Choroid plexus epithelial cell (primary cell): ENCODE measurements around the gene LAMC1.
"Not testable (repeated sequence)": the region's sequence is repeated elsewhere in the genome, so short reads cannot be mapped to it uniquely, and the experiment has no call there.

Experiments
- DNase-seq: peaks from one replicate; pipeline ENCODE4 v3.0.0-alpha.2; 2010; ENCODE audit warnings: low read depth
- H3K4me3 ChIP-seq: 2 replicates; pipeline ENCODE4 v1.5.1; 2011; ENCODE audit warnings: low read depth, mild to moderate bottlenecking, control low read depth, low read length, moderate library complexity
- CTCF ChIP-seq: conservative IDR thresholded peaks from 2 replicates; pipeline ENCODE4 v1.5.1; 2011; ENCODE audit warnings: low read depth, mild to moderate bottlenecking, control low read depth, inconsistent platforms, low read length, moderate library complexity

LAMC1 gene

DNA sequence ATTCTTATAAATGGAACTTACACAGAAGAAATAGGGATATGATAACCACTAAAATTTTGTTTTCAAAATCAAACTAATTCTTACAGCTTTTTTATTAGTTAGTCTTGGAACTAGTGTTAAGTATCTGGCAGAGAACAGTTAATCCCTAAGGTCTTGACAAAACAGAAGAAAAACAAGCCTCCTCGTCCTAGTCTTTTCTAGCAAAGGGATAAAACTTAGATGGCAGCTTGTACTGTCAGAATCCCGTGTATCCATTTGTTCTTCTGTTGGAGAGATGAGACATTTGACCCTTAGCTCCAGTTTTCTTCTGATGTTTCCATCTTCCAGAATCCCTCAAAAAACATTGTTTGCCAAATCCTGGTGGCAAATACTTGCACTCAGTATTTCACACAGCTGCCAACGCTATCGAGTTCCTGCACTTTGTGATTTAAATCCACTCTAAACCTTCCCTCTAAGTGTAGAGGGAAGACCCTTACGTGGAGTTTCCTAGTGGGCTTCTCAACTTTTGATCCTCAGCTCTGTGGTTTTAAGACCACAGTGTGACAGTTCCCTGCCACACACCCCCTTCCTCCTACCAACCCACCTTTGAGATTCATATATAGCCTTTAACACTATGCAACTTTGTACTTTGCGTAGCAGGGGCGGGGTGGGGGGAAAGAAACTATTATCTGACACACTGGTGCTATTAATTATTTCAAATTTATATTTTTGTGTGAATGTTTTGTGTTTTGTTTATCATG is 120.5 kb downstream of the LAMC1 start:
- H3K4me3 ChIP-seq: no peak overlapping the region

DNA sequence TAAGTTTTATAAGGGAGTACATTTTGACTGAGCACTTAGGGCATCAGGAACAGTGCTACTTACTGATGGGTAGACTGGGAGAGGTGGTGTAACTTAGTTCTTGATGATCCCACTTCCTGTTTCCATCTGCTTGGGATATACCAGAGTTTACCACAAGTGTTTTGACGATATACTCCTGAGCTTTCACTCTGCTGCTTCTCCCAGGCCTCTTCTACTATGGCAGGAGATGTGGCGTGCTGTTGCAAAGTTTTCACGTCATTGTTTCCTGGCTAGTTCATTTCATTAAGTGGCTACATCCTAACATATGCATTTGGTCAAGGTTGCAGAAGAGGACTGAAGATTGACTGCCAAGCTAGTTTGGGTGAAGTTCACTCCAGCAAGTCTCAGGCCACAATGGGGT is 121.5 kb downstream of the LAMC1 start:
- TF ChIP-seq CTCF: no peak
- DNase-seq: no peak
- H3K4me3 ChIP-seq: no peak overlapping the region

More for the DNA sequence above, 120.5 kb downstream of the LAMC1 start:
- DNase-seq: no peak
- TF ChIP-seq CTCF: no peak

GRCh38 chr1:183147735-183148134 is 124.5 kb downstream of the LAMC1 start:
- no peak for DNase-seq
- no peak for TF ChIP-seq CTCF
- H3K4me3 ChIP-seq: no peak overlapping the region

GRCh38 chr1:183148599-183148998 is 125.4 kb downstream of the LAMC1 start:
- TF ChIP-seq CTCF: no peak
- no peak overlapping the region for H3K4me3 ChIP-seq
- peak; percentile 70 for DNase-seq

DNA sequence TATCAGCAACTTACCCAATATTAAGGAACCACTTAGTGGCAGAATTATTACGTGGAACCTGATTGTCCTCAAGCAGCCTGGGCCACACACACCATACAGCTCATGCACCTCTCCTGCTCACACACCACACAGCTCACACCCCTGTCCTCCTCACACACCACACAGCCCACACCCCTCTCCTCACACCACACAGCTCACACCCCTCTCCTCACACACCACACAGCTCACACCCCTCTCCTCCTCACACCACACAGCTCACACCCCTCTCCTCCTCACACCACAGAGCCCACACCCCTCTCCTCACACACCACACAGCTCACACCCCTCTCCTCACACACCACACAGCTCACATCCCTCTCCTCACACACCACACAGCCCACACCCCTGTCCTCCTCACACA is 126.1 kb downstream of the LAMC1 start:
- no peak for DNase-seq
- no peak overlapping the region for H3K4me3 ChIP-seq

DNA sequence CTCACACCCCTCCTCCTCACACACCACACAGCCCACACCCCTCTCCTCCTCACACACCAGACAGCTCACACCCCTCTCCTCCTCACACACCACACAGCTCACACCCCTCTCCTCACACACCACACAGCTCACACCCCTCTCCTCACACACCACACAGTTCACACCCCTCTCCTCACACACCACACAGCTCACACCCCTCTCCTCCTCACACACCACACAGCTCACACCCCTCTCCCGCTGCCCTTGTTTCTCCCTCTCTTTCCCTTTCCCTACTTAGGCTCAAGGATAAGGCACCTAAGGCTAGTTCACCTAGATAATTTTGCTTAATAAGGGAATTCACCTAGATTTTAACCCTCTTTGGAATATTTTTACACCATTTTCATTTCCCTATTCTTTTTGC is 126.8 kb downstream of the LAMC1 start:
- H3K4me3 ChIP-seq: not testable (repeated sequence)

More for the DNA sequence above, 126.1 kb downstream of the LAMC1 start:
- no peak for TF ChIP-seq CTCF

GRCh38 chr1:183150445-183150844 is 127.2 kb downstream of the LAMC1 start:
- DNase-seq: no peak
- no peak for TF ChIP-seq CTCF
- H3K4me3 ChIP-seq: no peak overlapping the region

More for the DNA sequence above, 126.8 kb downstream of the LAMC1 start:
- DNase-seq: not testable (repeated sequence)
